Measurements from ENCODE around the gene BGLAP.

Gene BGLAP

DNA sequence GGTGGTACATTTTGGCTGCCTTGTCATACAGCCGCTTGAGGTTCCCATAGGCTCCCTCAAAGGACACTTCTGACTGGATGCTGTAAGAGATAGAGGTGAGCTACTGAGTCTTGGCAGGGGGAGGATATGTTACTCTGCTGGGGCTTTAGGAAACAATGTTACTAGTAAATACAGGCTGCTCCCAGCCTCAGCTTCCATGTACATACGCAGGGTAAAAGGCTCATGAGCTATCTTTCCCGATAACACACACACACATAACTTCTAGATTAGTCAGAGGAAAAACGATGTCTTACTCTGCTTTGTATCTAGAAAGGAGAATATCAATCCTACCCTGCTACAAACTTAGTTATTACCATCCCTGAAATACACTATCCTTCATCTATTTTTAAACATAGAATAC is 26.4 kb downstream of the BGLAP start:
- ChIA-PET POLR2A (interaction anchor here (0.9 kb wide), 1 partner anchor 14 kb away, joined by 3 read pairs; the partner anchor contains the start of gene SMG5), CTCF (no interaction called here)
- H3K4me3 ChIP-seq (ENCODE audit: low read depth, low read length) = no peak overlapping the region
- DNase-seq (ENCODE audit: low read depth, low spot score) = no peak
- TF ChIP-seq, protein P1, sequence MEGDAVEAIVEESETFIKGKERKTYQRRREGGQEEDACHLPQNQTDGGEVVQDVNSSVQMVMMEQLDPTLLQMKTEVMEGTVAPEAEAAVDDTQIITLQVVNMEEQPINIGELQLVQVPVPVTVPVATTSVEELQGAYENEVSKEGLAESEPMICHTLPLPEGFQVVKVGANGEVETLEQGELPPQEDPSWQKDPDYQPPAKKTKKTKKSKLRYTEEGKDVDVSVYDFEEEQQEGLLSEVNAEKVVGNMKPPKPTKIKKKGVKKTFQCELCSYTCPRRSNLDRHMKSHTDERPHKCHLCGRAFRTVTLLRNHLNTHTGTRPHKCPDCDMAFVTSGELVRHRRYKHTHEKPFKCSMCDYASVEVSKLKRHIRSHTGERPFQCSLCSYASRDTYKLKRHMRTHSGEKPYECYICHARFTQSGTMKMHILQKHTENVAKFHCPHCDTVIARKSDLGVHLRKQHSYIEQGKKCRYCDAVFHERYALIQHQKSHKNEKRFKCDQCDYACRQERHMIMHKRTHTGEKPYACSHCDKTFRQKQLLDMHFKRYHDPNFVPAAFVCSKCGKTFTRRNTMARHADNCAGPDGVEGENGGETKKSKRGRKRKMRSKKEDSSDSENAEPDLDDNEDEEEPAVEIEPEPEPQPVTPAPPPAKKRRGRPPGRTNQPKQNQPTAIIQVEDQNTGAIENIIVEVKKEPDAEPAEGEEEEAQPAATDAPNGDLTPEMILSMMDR (IDR thresholded peaks at IDR 0.05; ENCODE audit: insufficient read depth, low read length, missing control alignments) = no peak

DNA sequence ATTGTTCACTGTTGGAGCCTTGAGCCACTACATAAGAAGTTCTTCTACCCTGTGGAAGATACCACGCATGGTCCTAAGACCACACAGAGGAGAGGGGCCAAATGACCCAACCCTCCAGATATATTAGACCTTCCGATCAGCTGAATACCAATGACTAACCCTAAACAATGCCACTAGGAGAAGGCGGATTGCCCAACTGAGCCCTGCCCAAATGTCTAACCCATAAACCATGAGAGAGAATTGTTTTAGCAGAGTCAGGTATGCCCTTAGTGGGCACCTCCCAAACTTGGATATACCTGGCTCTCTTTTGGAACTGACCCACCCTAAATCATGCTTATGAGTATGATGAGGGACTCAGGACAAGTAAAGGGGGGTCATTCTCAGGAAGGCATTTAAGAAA is 28.3 kb downstream of the BGLAP start:
- H3K4me3 ChIP-seq (ENCODE audit: low read depth, low read length) = no peak overlapping the region
- CTCF ChIA-PET = interaction anchor here (0.8 kb wide), 1 partner anchor 9 kb away, joined by 3 read pairs; no protein-coding TSS in a partner anchor
- TF ChIP-seq, protein P1 (IDR thresholded peaks at IDR 0.05; ENCODE audit: insufficient read depth, low read length, missing control alignments) = no peak
- POLR2A ChIA-PET = no interaction called here
- DNase-seq (ENCODE audit: low read depth, low spot score) = no peak

DNA sequence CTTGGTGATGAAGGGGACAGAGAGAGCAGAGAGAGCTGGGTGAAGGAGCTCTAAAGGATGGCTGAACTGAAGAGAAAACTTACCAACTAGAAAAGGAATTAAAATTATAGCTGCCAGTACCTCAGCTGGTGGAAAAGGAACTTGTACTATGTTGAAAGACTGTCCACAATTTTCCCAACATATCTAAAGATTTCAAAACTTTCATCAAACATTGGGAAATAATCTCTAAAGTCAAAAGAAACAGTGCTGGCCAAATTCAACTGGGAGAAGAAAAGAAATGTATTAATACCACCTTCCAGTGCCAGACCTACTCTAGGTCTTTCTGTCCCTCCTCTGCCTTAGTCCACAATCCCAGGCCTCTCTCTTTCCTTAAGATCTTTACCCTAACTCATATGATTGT is 34.5 kb downstream of the BGLAP start:
- ChIA-PET POLR2A (interaction anchor here (0.6 kb wide), 1 partner anchor 197 kb away, joined by 3 read pairs; no protein-coding TSS in a partner anchor), CTCF (interaction anchor here (1.0 kb wide), 1 partner anchor 50 kb away, joined by 3 read pairs; no protein-coding TSS in a partner anchor)
- no peak overlapping the region for H3K4me3 ChIP-seq (ENCODE audit: low read depth, low read length)
- DNase-seq (ENCODE audit: low read depth, low spot score) = no peak
- TF ChIP-seq, protein P1 (IDR thresholded peaks at IDR 0.05; ENCODE audit: insufficient read depth, low read length, missing control alignments) = no peak

DNA sequence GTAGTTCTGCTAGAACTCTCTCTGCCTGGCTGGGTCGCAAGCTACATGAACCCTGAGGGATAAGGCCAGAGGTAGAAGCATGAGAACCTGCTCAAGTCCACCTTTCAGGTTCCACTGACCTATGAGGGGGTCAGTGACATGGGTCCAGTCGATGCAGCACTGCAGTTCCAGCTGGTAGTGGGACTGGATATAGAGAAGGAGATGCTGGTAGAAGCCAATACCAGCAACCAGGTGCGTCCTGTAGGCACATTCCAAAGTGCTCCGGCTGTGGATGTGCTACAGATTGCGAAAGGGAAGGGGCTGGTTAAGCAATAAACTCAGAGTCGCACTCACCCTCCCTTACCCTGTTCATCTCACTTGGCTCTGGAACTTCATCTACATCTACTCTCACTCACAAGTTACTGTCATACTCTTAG is 35.0 kb downstream of the BGLAP start:
- TF ChIP-seq, protein P1 (IDR thresholded peaks at IDR 0.05; ENCODE audit: insufficient read depth, low read length, missing control alignments) = no peak
- no peak for DNase-seq (ENCODE audit: low read depth, low spot score)

DNA sequence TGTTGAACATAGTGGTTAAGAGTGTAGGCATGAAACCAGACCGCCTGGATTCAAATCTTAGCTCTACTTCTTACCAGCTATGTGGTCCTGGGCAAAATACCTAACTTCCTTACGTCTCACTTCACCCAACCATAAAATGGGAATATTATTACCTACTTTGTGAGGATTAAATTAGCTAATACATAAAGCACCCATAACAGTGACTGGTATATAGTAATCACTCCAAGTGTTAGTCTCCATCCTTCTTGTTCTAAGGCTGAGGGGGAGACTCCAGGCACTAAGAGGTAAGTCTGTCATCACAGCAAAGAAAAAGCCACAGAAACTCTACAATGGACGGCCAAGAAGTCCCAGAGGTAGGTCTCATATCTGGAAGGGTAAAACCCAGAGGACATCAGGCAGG is 37.9 kb downstream of the BGLAP start:
- TF ChIP-seq, protein P1 (IDR thresholded peaks at IDR 0.05; ENCODE audit: insufficient read depth, low read length, missing control alignments) = no peak
- ChIA-PET CTCF (interaction anchor here (0.9 to 2.4 kb wide), 7 partner anchors 9 to 183 kb away, joined by 3 to 9 read pairs (median 4); no protein-coding TSS in a partner anchor), POLR2A (interaction anchor here (1.4 kb wide), 1 partner anchor 17 kb away, joined by 3 read pairs; no protein-coding TSS in a partner anchor)
- no peak overlapping the region for H3K4me3 ChIP-seq (ENCODE audit: low read depth, low read length)
- no peak for DNase-seq (ENCODE audit: low read depth, low spot score)

More for the DNA sequence above, 35.0 kb downstream of the BGLAP start:
- ChIA-PET POLR2A (interaction anchor here (0.6 kb wide), 1 partner anchor 197 kb away, joined by 3 read pairs; no protein-coding TSS in a partner anchor), CTCF (interaction anchor here (1.0 kb wide), 1 partner anchor 50 kb away, joined by 3 read pairs; no protein-coding TSS in a partner anchor)
- no peak overlapping the region for H3K4me3 ChIP-seq (ENCODE audit: low read depth, low read length)

DNA sequence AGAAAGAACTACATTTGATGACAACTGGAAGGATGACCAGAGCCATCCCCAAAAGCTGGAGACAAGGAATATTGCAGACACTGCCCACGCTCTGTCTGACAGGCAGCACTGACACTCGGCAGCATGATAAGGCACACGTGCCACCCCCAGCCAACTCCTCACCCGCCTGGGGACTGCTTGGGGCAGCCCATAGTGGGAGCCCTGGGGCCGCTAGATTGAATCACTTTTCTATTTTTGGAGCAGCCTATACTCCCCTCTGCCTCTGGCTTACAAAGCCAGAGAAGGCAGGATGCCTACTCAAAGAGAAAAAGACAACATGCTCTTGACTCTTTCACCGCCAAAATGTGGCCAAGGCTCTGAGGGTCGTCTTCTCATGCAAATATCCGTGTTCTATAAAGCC is 39.3 kb downstream of the BGLAP start:
- H3K4me3 ChIP-seq (ENCODE audit: low read depth, low read length) = peak overlapping the region; percentile 86
- ChIA-PET POLR2A (interaction anchor here (1.3 kb wide), 1 partner anchor 9 kb away, joined by 3 read pairs; no protein-coding TSS in a partner anchor), CTCF (interaction anchor here (1.2 to 3.3 kb wide), 8 partner anchors 9 to 191 kb away, joined by 3 to 18 read pairs (median 7); partner anchors contain the start of gene GLMP)
- TF ChIP-seq, protein P1 (IDR thresholded peaks at IDR 0.05; ENCODE audit: insufficient read depth, low read length, missing control alignments) = peak; percentile 2
- DNase-seq (ENCODE audit: low read depth, low spot score) = no peak
